K562 (cell line): ENCODE data around the gene SCT. TPM values are rescaled to one million over a fixed set of nuclear protein-coding genes. Genes with fewer than 3 reads are reported as not detected.

Experiments
- ATAC-seq: fragments of 200-7000 bp; cut with Tn5 transposase; 3 replicates; pipeline ENCODE4 v1.9.1; 2020; ENCODE audit warnings: moderate library complexity
- BruUV-seq: library from RNA; stranded (reverse); fragments of 400-500 nt; replicated peaks from 2 replicates; lab custom pipeline; 2021; lab: Mats Ljungman, UMichigan
- CTCF ChIA-PET: fragments of 300-600 bp; formaldehyde crosslinking; extraction: SDS; loops from one replicate; lab custom pipeline; 2021; ENCODE audit warnings: low intra/inter-chr PET ratio; lab: Yijun Ruan, JAX
- POLR2A ChIA-PET: fragments of 300-600, 350-650 bp; sonication (Branson Sonifier 250); formaldehyde crosslinking; extraction: SDS; loops from one replicate; lab custom pipeline; 2021; ENCODE audit warnings: antibody characterized with exemption, inconsistent platforms; lab: Yijun Ruan, JAX
- DNase-seq, 4 experiments: peaks; one replicate each; pipeline versions ENCODE4 v3.0.0 to v3.0.0-alpha.2; 2011 to 2018; ENCODE audit warnings: low spot score in 3 of 4, mixed read lengths in 3 of 4; ENCODE audit errors: extremely low read depth in 1 of 4
- FAIRE-seq: peaks from 2 replicates; lab custom pipeline; 2011; peaks lifted over from hg19 to GRCh38; lab: Jason Lieb, UNC
- H2AFZ ChIP-seq: 2 replicates; pipeline ENCODE4 v1.6.0; 2011; ENCODE audit warnings: low read depth, low read length, control low read depth, inconsistent platforms
- H3K27ac ChIP-seq: fragments of 200-600 bp; 3 replicates; pipeline ENCODE4 v1.8.0; 2011; ENCODE audit warnings: low read depth, mild to moderate bottlenecking, control low read depth, inconsistent platforms, low read length, moderate library complexity, mixed read lengths; ENCODE audit errors: extremely low read depth
- H3K27me3 ChIP-seq, 2 experiments: fragments of 300-600 bp in 1 of 2; 2 replicates in 1 of 2; 3 replicates in 1 of 2; pipeline versions ENCODE4 v1.6.0 to v1.8.0; 2011; ENCODE audit warnings: inconsistent platforms in 2 of 2, low read length in 2 of 2, mild to moderate bottlenecking in 1 of 2, mixed read lengths in 1 of 2, moderate library complexity in 1 of 2; ENCODE audit not compliant: control insufficient read depth in 2 of 2, insufficient read depth in 2 of 2
- H3K36me3 ChIP-seq: fragments of 300-600 bp; 3 replicates; pipeline ENCODE4 v1.8.0; 2011; ENCODE audit warnings: mild to moderate bottlenecking, low read length, inconsistent platforms; ENCODE audit not compliant: control insufficient read depth, insufficient read depth
- H3K4me1 ChIP-seq, 2 experiments: fragments of 200-600 bp in 1 of 2; replicated peaks in 1 of 2; 2 replicates in 1 of 2; 3 replicates in 1 of 2; pipeline versions ENCODE4 v1.5.1 to v1.8.0; 2011; ENCODE audit warnings: inconsistent platforms in 2 of 2, low read length in 2 of 2, mild to moderate bottlenecking in 1 of 2, mixed read lengths in 1 of 2, moderate library complexity in 1 of 2; ENCODE audit not compliant: control insufficient read depth in 2 of 2, insufficient read depth in 2 of 2
- H3K4me2 ChIP-seq: 2 replicates; pipeline ENCODE4 v1.6.1; 2011; ENCODE audit warnings: low read length, control low read depth, inconsistent platforms, mixed read lengths; ENCODE audit not compliant: insufficient read depth
- H3K4me3 ChIP-seq: fragments of 200-600 bp; sonication (generic), shearing (Covaris generic); 2 replicates; pipeline ENCODE4 v1.5.1; 2016; ENCODE audit warnings: control low read depth, inconsistent platforms
- H3K79me2 ChIP-seq: fragments of 200-600 bp; 3 replicates; pipeline ENCODE4 v1.8.0; 2011; ENCODE audit warnings: low read length, inconsistent platforms; ENCODE audit not compliant: control insufficient read depth, insufficient read depth
- H3K9ac ChIP-seq, 2 experiments: 2 replicates each; pipeline versions ENCODE4 v1.6.0 to v1.6.1; 2011; ENCODE audit warnings: low read depth in 2 of 2, low read length in 2 of 2, control low read depth in 1 of 2, inconsistent platforms in 1 of 2, mild to moderate bottlenecking in 1 of 2, mixed read lengths in 1 of 2; ENCODE audit not compliant: insufficient read depth in 1 of 2
- H3K9me1 ChIP-seq: one replicate; pipeline ENCODE4 v1.6.0; 2011; ENCODE audit warnings: inconsistent platforms, mild to moderate bottlenecking, low read length, moderate library complexity; ENCODE audit not compliant: control insufficient read depth, insufficient read depth
- H3K9me3 ChIP-seq: replicated peaks from 2 replicates; pipeline ENCODE4 v1.5.1; 2011; ENCODE audit warnings: low read depth, low read length, inconsistent platforms; ENCODE audit not compliant: control insufficient read depth, insufficient read depth
- H4K20me1 ChIP-seq: replicated peaks from 2 replicates; pipeline ENCODE4 v1.6.1; 2011; ENCODE audit warnings: low read length, inconsistent platforms, mixed read lengths; ENCODE audit not compliant: control insufficient read depth, insufficient read depth
- ASH1L ChIP-seq: fragments of 450-650 bp; IDR thresholded peaks from 2 replicates; pipeline ENCODE4 v1.6.1; 2018; ENCODE audit warnings: borderline replicate concordance, mild to moderate bottlenecking, low read depth; ENCODE audit not compliant: partially characterized antibody
- FIP1L1 ChIP-seq: fragments of 200-400 bp; formaldehyde crosslinking; IDR thresholded peaks from 2 replicates; pipeline ENCODE4 v1.6.1; 2018; ENCODE audit warnings: mild to moderate bottlenecking, low read depth, low read length; ENCODE audit not compliant: poor library complexity, severe bottlenecking
- POLR2A ChIP-seq: fragments of 450-650 bp; conservative IDR thresholded peaks from 2 replicates; pipeline ENCODE4 v1.6.1; 2016
- POLR2G ChIP-seq: fragments of 200-400 bp; formaldehyde crosslinking; IDR thresholded peaks from 2 replicates; pipeline ENCODE4 v1.6.1; 2017; ENCODE audit warnings: low read depth, mild to moderate bottlenecking, antibody characterized with exemption, low read length, moderate library complexity
- RB1 ChIP-seq: fragments of 450-650 bp; IDR thresholded peaks from 2 replicates; pipeline ENCODE4 v1.6.1; 2017; ENCODE audit warnings: low read depth, mild to moderate bottlenecking
- SIRT6 ChIP-seq: IDR thresholded peaks from one replicate; pipeline ENCODE4 v1.6.1; 2012; ENCODE audit warnings: low read depth, mild to moderate bottlenecking, control low read depth, inconsistent platforms, low read length, moderate library complexity
- ZNF589 ChIP-seq: fragments of 200-800 bp; sonication (Bioruptor generic); IDR thresholded peaks from 2 replicates; pipeline ENCODE4 v1.6.1; 2016; ENCODE audit warnings: low read depth, missing genetic modification characterization, missing compliant biosample characterization
- ZNF644 ChIP-seq: fragments of 200-800 bp; sonication (Bioruptor generic); IDR thresholded peaks from 2 replicates; pipeline ENCODE4 v1.6.1; 2016; ENCODE audit warnings: low read depth, missing genetic modification characterization, missing compliant biosample characterization
- WGBS: fragments of 100-300 bp; shearing (Covaris generic); methylation state at CpG from one replicate; pipeline ENCODE4 v1.1.6; 2016; ENCODE audit warnings: low coverage, mixed read lengths; ENCODE audit not compliant: insufficient coverage; ENCODE audit errors: missing lambda C conversion rate; 5-methylcytosine and 5-hydroxymethylcytosine counted together
- in situ Hi-C: fragments of 300-500 bp; cut with MboI; formaldehyde crosslinking; loops from 4 replicates; pipeline ENCODE4 v1.15.0; 2018; ENCODE audit warnings: inconsistent platforms, mixed read lengths
- intact Hi-C: fragments of 100-400 bp; cut with micrococcal nuclease; formaldehyde crosslinking; loops from 2 replicates; pipeline ENCODE4 v1.14.2; 2022
- polyA plus RNA-seq, 8 experiments: library from polyadenylated mRNA; depleted of rRNA in 4 of 8; stranded (reverse) in 5 of 8; unstranded in 3 of 8; fragments of >200 nt; fragmentation: Nextera tagmentation in 2 of 8; fragmentation: Illumina TruSeq in 1 of 8; extraction: Ambion mirVana in 2 of 8; extraction: Trizol in 1 of 8; gene quantifications; 2 replicates each; pipeline versions ENCODE4 v1.2.1 to v1.2.3, GENCODE V29; 2011 to 2014; ENCODE audit warnings: inconsistent platforms in 1 of 8, missing spikeins in 1 of 8
- total RNA-seq, 7 experiments: library from RNA; depleted of rRNA in 6 of 7; stranded (reverse); fragments of >200 nt in 6 of 7; fragmentation: Illumina TruSeq in 2 of 7; extraction: Trizol in 2 of 7; gene quantifications; 2 replicates each; pipeline versions ENCODE4 v1.2.1 to v1.2.3, GENCODE V29; 2011 to 2021; ENCODE audit warnings: low replicate concordance in 1 of 7

The SCT gene
- total and polyA plus RNA-seq, 9 of the 15 experiments (the other 6 are each of a cell fraction or from before 2014, with no cell fraction given), result not detected

DNA sequence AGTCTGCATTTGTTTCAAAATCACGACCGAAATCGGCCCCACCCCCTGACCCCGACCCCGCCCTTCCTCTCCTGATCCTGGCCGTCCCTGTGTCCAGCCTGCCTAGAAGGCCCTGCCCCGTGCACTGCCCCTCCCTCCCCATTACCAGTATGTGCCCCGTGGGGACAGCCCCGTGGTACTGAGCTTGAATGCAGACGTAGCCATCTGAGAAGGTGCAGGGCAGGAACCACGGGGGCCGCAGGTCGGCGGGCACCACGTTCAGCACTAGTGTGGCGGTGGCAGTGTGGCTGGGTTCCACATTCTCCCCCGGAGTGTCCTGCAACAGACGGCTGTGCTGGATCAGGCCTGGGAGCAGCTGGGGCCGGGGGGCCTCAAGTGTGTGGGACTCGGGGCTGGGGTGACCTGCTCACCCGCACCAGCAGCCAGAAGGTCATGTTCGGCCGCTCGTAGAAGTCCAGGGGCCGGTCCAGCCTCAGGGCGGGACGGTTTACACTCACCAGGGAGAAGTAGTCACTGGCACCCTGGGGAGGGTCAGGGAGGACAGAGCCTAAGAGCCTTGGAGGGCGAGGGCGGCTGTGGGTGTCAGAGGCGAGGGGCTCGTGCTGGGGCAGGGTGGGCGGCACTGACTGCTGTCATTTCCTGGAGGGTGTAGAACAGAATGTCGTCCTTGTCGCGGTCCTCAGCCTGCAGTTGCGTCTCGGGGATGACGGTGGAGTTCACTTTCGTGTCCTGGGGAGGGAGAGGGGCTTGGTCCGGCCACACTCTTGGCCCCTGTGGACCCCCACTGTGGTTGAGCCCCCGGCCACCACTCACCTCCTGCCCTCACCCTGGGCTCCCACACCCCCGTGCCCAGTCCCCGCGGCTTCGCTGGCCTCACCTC lies 5.8 kb downstream of the SCT start:
- peaks cover 3 to 74% of the 10 kb centered on the region in 2 experiments; a peak in 3 of 5 replicates for H3K4me1 ChIP-seq

More for the DNA sequence above, 5.8 kb downstream of the SCT start:
- Histone ChIP-seq H3K79me2 (no peaks in the 10 kb centered on the region; the same call in 2 of the 3 replicates), H3K9ac (no peak overlapping the region; a peak in 1 of 4 replicates), H3K4me2 (no peak overlapping the region), H3K9me3 (no peaks in the 10 kb centered on the region), H2AFZ (no peak overlapping the region), H3K27ac (no peak overlapping the region), H3K27me3 (no peaks in the 10 kb centered on the region), H3K9me1 (peaks cover 6% of the 10 kb centered on the region), H4K20me1 (no peaks in the 10 kb centered on the region), H3K4me3 (no peak overlapping the region), H3K36me3 (peaks cover 37% of the 10 kb centered on the region; the same call in 2 of the 3 replicates)
- CTCF ChIA-PET, result interaction anchor here (0.6 kb wide), 1 partner anchor 40 kb away, joined by 3 read pairs; no protein-coding TSS in a partner anchor
- POLR2A ChIA-PET, result no interaction called here
- in situ Hi-C loops (no loop called here), intact Hi-C loops (no loop called here)
- DNase-seq (no peak), ATAC-seq (no peak; the same call in 2 of the 3 replicates), FAIRE-seq (no peak)
- BruUV-seq, result no TSS peak
- TF ChIP-seq RB1, result no peak
- no peak for TF ChIP-seq ZNF589 (CRISPR knock-in tag)
- peak; percentile 9 for TF ChIP-seq FIP1L1
- peak; percentile 36; the same call in 1 of the 2 replicates for TF ChIP-seq POLR2A
- TF ChIP-seq POLR2G, result 0 out of 2 replicates have a peak, but pooled peaks have one; percentile 37
- TF ChIP-seq SIRT6, result no peak
- TF ChIP-seq ZNF644 (tag), result no peak
- no peak for TF ChIP-seq ASH1L
- WGBS, result 84% methylated on average over 30 of the region's 45 CpGs
